ENCODE data around the gene FAM50B. TPM values are rescaled to one million over a fixed set of nuclear protein-coding genes. Genes with fewer than 3 reads are reported as not detected.

Gene FAM50B
- total RNA-seq, 1 experiment from 2014 or later: 14.3 TPM

DNA sequence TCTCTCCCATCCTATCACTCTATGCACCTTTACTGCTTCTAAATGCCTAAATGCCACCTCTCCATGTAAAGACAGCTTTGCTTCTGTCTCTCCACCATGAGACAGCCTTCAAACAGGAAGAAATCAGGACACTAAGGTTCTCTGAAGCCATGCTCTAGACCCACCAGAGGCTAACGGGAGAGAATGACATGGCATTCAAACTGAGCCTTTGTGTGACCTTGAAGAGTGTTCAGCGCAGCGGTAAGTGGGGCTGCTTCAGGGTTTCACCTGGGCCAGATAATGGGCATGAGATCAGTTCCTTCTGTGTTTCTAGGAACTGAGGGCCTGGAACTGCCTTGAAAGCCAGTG is 20.1 kb downstream of the FAM50B start:
- Histone ChIP-seq H3K79me2 (ENCODE audit: low read depth) (no peaks in the 10 kb centered on the region), H3K9me3 (ENCODE audit: insufficient read depth, low read depth) (no peaks in the 10 kb centered on the region), H3K36me3 (ENCODE audit: low read depth) (no peaks in the 10 kb centered on the region), H3K27ac (no peak overlapping the region), H3K4me3 (no peak overlapping the region), H3K4me1 (replicated peaks; ENCODE audit: insufficient read depth) (no peaks in the 10 kb centered on the region), H3K9me2 (ENCODE audit: insufficient read depth) (no peaks in the 10 kb centered on the region), H4K20me1 (ENCODE audit: insufficient read depth) (no peaks in the 10 kb centered on the region), H3F3A (ENCODE audit: insufficient read depth, low read depth) (no peaks in the 10 kb centered on the region), H2AFZ (no peak overlapping the region), H3K27me3 (ENCODE audit: insufficient read depth, low read depth) (no peaks in the 10 kb centered on the region), H3K4me2 (no peak overlapping the region)
- no peak for DNase-seq
- CTCF ChIA-PET: no interaction called here
- no TSS peak for BruUV-seq (replicated peaks)
- TF ChIP-seq, protein P1, sequence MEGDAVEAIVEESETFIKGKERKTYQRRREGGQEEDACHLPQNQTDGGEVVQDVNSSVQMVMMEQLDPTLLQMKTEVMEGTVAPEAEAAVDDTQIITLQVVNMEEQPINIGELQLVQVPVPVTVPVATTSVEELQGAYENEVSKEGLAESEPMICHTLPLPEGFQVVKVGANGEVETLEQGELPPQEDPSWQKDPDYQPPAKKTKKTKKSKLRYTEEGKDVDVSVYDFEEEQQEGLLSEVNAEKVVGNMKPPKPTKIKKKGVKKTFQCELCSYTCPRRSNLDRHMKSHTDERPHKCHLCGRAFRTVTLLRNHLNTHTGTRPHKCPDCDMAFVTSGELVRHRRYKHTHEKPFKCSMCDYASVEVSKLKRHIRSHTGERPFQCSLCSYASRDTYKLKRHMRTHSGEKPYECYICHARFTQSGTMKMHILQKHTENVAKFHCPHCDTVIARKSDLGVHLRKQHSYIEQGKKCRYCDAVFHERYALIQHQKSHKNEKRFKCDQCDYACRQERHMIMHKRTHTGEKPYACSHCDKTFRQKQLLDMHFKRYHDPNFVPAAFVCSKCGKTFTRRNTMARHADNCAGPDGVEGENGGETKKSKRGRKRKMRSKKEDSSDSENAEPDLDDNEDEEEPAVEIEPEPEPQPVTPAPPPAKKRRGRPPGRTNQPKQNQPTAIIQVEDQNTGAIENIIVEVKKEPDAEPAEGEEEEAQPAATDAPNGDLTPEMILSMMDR (conservative IDR thresholded peaks at IDR 0.05): no peak
- TF ChIP-seq EZH2 (IDR thresholded peaks at IDR 0.05; ENCODE audit: low read depth): no peak
- POLR2A ChIA-PET (ENCODE audit: unreplicated experiment): no interaction called here
- intact Hi-C loops (cut with micrococcal nuclease; ENCODE audit: unreplicated experiment): no loop called here

- no peaks in the 10 kb centered on the region for H4K20me1 ChIP-seq (ENCODE audit: insufficient read depth)
- no peaks in the 10 kb centered on the region for H3K27me3 ChIP-seq (ENCODE audit: insufficient read depth, low read depth)
- POLR2A ChIA-PET (ENCODE audit: unreplicated experiment): no interaction called here
- no peak for DNase-seq
- intact Hi-C loops (cut with micrococcal nuclease; ENCODE audit: unreplicated experiment): no loop called here
- no peaks in the 10 kb centered on the region for H3F3A ChIP-seq (ENCODE audit: insufficient read depth, low read depth)
- BruUV-seq (replicated peaks): no TSS peak
- no peaks in the 10 kb centered on the region for H3K79me2 ChIP-seq (ENCODE audit: low read depth)
- no peak overlapping the region for H3K4me2 ChIP-seq
- H3K4me3 ChIP-seq: no peak overlapping the region
- no peaks in the 10 kb centered on the region for H3K36me3 ChIP-seq (ENCODE audit: low read depth)
- no peak overlapping the region for H3K27ac ChIP-seq
- no peaks in the 10 kb centered on the region for H3K9me2 ChIP-seq (ENCODE audit: insufficient read depth)
- H2AFZ ChIP-seq: no peak overlapping the region
- H3K9me3 ChIP-seq (ENCODE audit: insufficient read depth, low read depth): no peaks in the 10 kb centered on the region
- TF ChIP-seq, protein P1 (conservative IDR thresholded peaks at IDR 0.05): no peak
- no peak for TF ChIP-seq EZH2 (IDR thresholded peaks at IDR 0.05; ENCODE audit: low read depth)
- CTCF ChIA-PET: no interaction called here
- no peaks in the 10 kb centered on the region for H3K4me1 ChIP-seq (replicated peaks; ENCODE audit: insufficient read depth)
These were observed 20.7 kb downstream of the FAM50B start for GRCh38 chr6:3869632-3870527.

DNA sequence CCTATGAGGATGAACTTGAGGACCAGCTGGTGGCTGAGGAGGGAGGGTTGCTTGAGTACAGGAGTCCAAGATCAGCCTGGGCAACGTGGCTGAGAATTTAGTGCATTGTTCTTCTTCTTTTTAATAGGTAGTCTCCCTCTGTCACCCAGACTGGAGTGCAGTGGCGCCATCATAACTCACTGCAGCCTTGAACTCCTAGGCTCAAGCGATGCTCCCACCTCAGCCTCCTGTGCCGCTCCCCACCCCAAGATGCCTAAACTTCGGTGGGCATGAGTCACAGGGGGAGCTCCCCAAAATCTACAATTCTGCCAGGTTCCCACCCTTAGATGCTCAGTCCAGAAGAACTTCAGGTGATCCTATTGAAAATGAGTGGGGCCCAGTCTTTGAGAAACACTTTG is 21.4 kb downstream of the FAM50B start:
- Histone ChIP-seq H3K27me3 (ENCODE audit: insufficient read depth, low read depth) (no peaks in the 10 kb centered on the region), H2AFZ (no peak overlapping the region), H3K36me3 (ENCODE audit: low read depth) (no peaks in the 10 kb centered on the region), H3K4me1 (replicated peaks; ENCODE audit: insufficient read depth) (no peaks in the 10 kb centered on the region), H3K4me2 (no peak overlapping the region), H3K9me3 (ENCODE audit: insufficient read depth, low read depth) (no peaks in the 10 kb centered on the region), H3K4me3 (no peak overlapping the region), H4K20me1 (ENCODE audit: insufficient read depth) (no peaks in the 10 kb centered on the region), H3F3A (ENCODE audit: insufficient read depth, low read depth) (no peaks in the 10 kb centered on the region), H3K27ac (no peak overlapping the region), H3K9me2 (ENCODE audit: insufficient read depth) (no peaks in the 10 kb centered on the region), H3K79me2 (ENCODE audit: low read depth) (no peaks in the 10 kb centered on the region)
- DNase-seq: no peak
- TF ChIP-seq, protein P1 (conservative IDR thresholded peaks at IDR 0.05): no peak
- TF ChIP-seq EZH2 (IDR thresholded peaks at IDR 0.05; ENCODE audit: low read depth): no peak
- intact Hi-C loops (cut with micrococcal nuclease; ENCODE audit: unreplicated experiment): no loop called here
- POLR2A ChIA-PET (ENCODE audit: unreplicated experiment): no interaction called here
- CTCF ChIA-PET: no interaction called here
- no TSS peak for BruUV-seq (replicated peaks)

Measured in PC-9 (cell line).